BLaER1 treated with 17β-estradiol and CSF1 and Interleukin-3, amounts not matched to agents 10 nM and 100 nM (cell line): ENCODE results near the gene EIF6.

Experiments
- H3K27ac ChIP-seq, 11 experiments: shearing (Covaris generic); formaldehyde crosslinking; 2 replicates each; pipeline ENCODE4 v1.8.1; 2022
- H3K27me3 ChIP-seq, 11 experiments: shearing (Covaris generic); formaldehyde crosslinking; 2 replicates each; pipeline ENCODE4 v1.8.1; 2022
- H3K36me3 ChIP-seq, 11 experiments: shearing (Covaris generic); formaldehyde crosslinking; 2 replicates each; pipeline ENCODE4 v1.8.1; 2022
- H3K4me1 ChIP-seq, 10 experiments: shearing (Covaris generic); formaldehyde crosslinking; 2 replicates each; pipeline ENCODE4 v1.8.1; 2022
- H3K4me2 ChIP-seq, 11 experiments: shearing (Covaris generic); formaldehyde crosslinking; 2 replicates each; pipeline ENCODE4 v1.8.1; 2022
- H3K4me3 ChIP-seq, 10 experiments: shearing (Covaris generic); formaldehyde crosslinking; 2 replicates each; pipeline ENCODE4 v1.8.1; 2022
- H3K9ac ChIP-seq, 11 experiments: shearing (Covaris generic); formaldehyde crosslinking; 2 replicates each; pipeline ENCODE4 v1.8.1; 2022
- H3K9me3 ChIP-seq, 11 experiments: shearing (Covaris generic); formaldehyde crosslinking; replicated peaks in 1 of 11; 2 replicates each; pipeline ENCODE4 v1.8.1; 2022
- H4K20me1 ChIP-seq, 11 experiments: shearing (Covaris generic); formaldehyde crosslinking; 2 replicates each; pipeline ENCODE4 v1.8.1; 2022
- Cebpa-rat ChIP-seq, 11 experiments: shearing (Covaris generic); IDR thresholded peaks; 2 replicates each; pipeline ENCODE4 v1.8.1; 2022

The EIF6 gene

GRCh38 chr20:35276408-35276807 is 8.2 kb downstream of the EIF6 start:
- Histone ChIP-seq H4K20me1 (peaks cover 12 to 74% (median 46%) of the 10 kb centered on the region in 11 experiments; a peak in 19 of 22 replicates), H3K27me3 (no peaks in the 10 kb centered on the region), H3K4me2 (peak overlapping the region; percentile 86 to 100 (median 96)), H3K4me3 (peak overlapping the region; percentile 64 to 95 (median 84)), H3K9me3 (no peaks in the 10 kb centered on the region), H3K4me1 (peaks cover 12 to 37% (median 18%) of the 10 kb centered on the region in 10 experiments), H3K27ac (peak overlapping the region; percentile 81 to 96 (median 91); a peak in 20 of 22 replicates), H3K36me3 (peaks cover 48 to 81% (median 69%) of the 10 kb centered on the region in 11 experiments), H3K9ac (peak overlapping the region; percentile 88 to 97 (median 93))
- TF ChIP-seq Cebpa-rat (IDR thresholded peaks at IDR 0.05): no peak

GRCh38 chr20:35275741-35276251 is 8.8 kb downstream of the EIF6 start:
- Histone ChIP-seq H3K4me2 (peak overlapping the region in 8 of 11 experiments; percentile 89 to 100 (median 97); a peak in 12 of 22 replicates), H3K36me3 (peaks cover 44 to 81% (median 68%) of the 10 kb centered on the region in 11 experiments)

GRCh38 chr20:35274172-35275092 is 10.1 kb downstream of the EIF6 start:
- peaks cover 12 to 25% (median 21%) of the 10 kb centered on the region in 10 experiments for H3K4me1 ChIP-seq
- H4K20me1 ChIP-seq: peaks cover 9 to 70% (median 44%) of the 10 kb centered on the region in 11 experiments; a peak in 17 of 22 replicates
- peaks cover 30 to 81% (median 55%) of the 10 kb centered on the region in 11 experiments for H3K36me3 ChIP-seq
- H3K9me3 ChIP-seq: no peaks in the 10 kb centered on the region
- no peak overlapping the region for H3K4me2 ChIP-seq
- no peak overlapping the region for H3K27ac ChIP-seq
- TF ChIP-seq Cebpa-rat (IDR thresholded peaks at IDR 0.05): no peak
- 0 out of 22 replicates have a peak overlapping the region, but pooled peaks of 2 of the 11 experiments have one; percentile 8 to 94 for H3K9ac ChIP-seq
- H3K4me3 ChIP-seq: no peak overlapping the region
- no peaks in the 10 kb centered on the region for H3K27me3 ChIP-seq

More at GRCh38 chr20:35275741-35276251, 8.8 kb downstream of the EIF6 start:
- Histone ChIP-seq H4K20me1 (peaks cover 12 to 74% (median 46%) of the 10 kb centered on the region in 11 experiments; a peak in 19 of 22 replicates), H3K4me1 (peaks cover 12 to 36% (median 21%) of the 10 kb centered on the region in 10 experiments), H3K27me3 (no peaks in the 10 kb centered on the region), H3K27ac (peak overlapping the region in 7 of 11 experiments; percentile 87 to 96 (median 91); a peak in 6 of 22 replicates), H3K9me3 (no peaks in the 10 kb centered on the region), H3K9ac (peak overlapping the region; percentile 88 to 97 (median 93); a peak in 16 of 22 replicates), H3K4me3 (peak overlapping the region in 3 of 10 experiments; percentile 11 to 95 (median 89); a peak in 2 of 20 replicates)
- no peak for TF ChIP-seq Cebpa-rat (IDR thresholded peaks at IDR 0.05)

GRCh38 chr20:35273449-35274171 is 11.0 kb downstream of the EIF6 start:
- TF ChIP-seq Cebpa-rat (IDR thresholded peaks at IDR 0.05): no peak
- Histone ChIP-seq H4K20me1 (peaks cover 4 to 67% (median 35%) of the 10 kb centered on the region in 11 experiments; a peak in 17 of 22 replicates), H3K4me1 (peaks cover 12 to 25% (median 20%) of the 10 kb centered on the region in 10 experiments), H3K4me2 (no peak overlapping the region), H3K4me3 (no peak overlapping the region), H3K9me3 (no peaks in the 10 kb centered on the region), H3K36me3 (peaks cover 22 to 76% (median 47%) of the 10 kb centered on the region in 11 experiments), H3K27ac (no peak overlapping the region), H3K27me3 (no peaks in the 10 kb centered on the region), H3K9ac (no peak overlapping the region)

- no peak for TF ChIP-seq Cebpa-rat (IDR thresholded peaks at IDR 0.05)
- H3K36me3 ChIP-seq: peaks cover 23 to 89% (median 59%) of the 10 kb centered on the region in 11 experiments
- H3K4me2 ChIP-seq: no peak overlapping the region
- H4K20me1 ChIP-seq: peaks cover 0 to 76% (median 26%) of the 10 kb centered on the region in 11 experiments; a peak in 14 of 22 replicates
- no peak overlapping the region for H3K4me3 ChIP-seq
- 0 out of 22 replicates have a peak overlapping the region, but pooled peaks of 1 of the 11 experiments have one; percentile 24 for H3K9ac ChIP-seq
- peaks cover 10 to 22% (median 17%) of the 10 kb centered on the region in 10 experiments for H3K4me1 ChIP-seq
- H3K9me3 ChIP-seq: no peaks in the 10 kb centered on the region
- H3K27ac ChIP-seq: peak overlapping the region in 2 of 11 experiments; percentile 14 to 43; a peak in 2 of 22 replicates
- no peaks in the 10 kb centered on the region for H3K27me3 ChIP-seq
Observed at GRCh38 chr20:35271904-35272303, 12.7 kb downstream of the EIF6 start.

- H3K27ac ChIP-seq: peak overlapping the region in 1 of 11 experiments; percentile 15; a peak in 1 of 22 replicates
- H3K4me1 ChIP-seq: peaks cover 4 to 16% (median 10%) of the 10 kb centered on the region in 10 experiments
- H3K9ac ChIP-seq: no peak overlapping the region
- H3K4me2 ChIP-seq: no peak overlapping the region
- no peaks in the 10 kb centered on the region for H3K9me3 ChIP-seq
- no peak overlapping the region for H3K4me3 ChIP-seq
- TF ChIP-seq Cebpa-rat (IDR thresholded peaks at IDR 0.05): no peak
- peaks cover 0 to 76% (median 20%) of the 10 kb centered on the region in 11 experiments; a peak in 14 of 22 replicates for H4K20me1 ChIP-seq
- no peaks in the 10 kb centered on the region for H3K27me3 ChIP-seq
- H3K36me3 ChIP-seq: peaks cover 21 to 91% (median 61%) of the 10 kb centered on the region in 11 experiments
Observed at GRCh38 chr20:35271073-35271882, 13.3 kb downstream of the EIF6 start.

- 0 out of 22 replicates have a peak overlapping the region, but pooled peaks of 2 of the 11 experiments have one; percentile 22 to 31 for H3K9ac ChIP-seq
- H3K4me2 ChIP-seq: no peak overlapping the region
- no peak for TF ChIP-seq Cebpa-rat (IDR thresholded peaks at IDR 0.05)
- no peaks in the 10 kb centered on the region for H3K9me3 ChIP-seq
- peaks cover 0 to 66% (median 17%) of the 10 kb centered on the region in 11 experiments; a peak in 11 of 22 replicates for H4K20me1 ChIP-seq
- peaks cover 11 to 88% (median 51%) of the 10 kb centered on the region in 11 experiments; a peak in 21 of 22 replicates for H3K36me3 ChIP-seq
- no peak overlapping the region for H3K4me3 ChIP-seq
- H3K27me3 ChIP-seq: no peaks in the 10 kb centered on the region
- H3K4me1 ChIP-seq: peaks cover 0 to 11% (median 4%) of the 10 kb centered on the region in 10 experiments; a peak in 5 of 20 replicates
- peak overlapping the region in 1 of 11 experiments; percentile 15; a peak in 1 of 22 replicates for H3K27ac ChIP-seq
Observed at GRCh38 chr20:35270021-35270902, 14.3 kb downstream of the EIF6 start.
